Calu3 (cell line): ENCODE results near the gene CD44. TPM values are rescaled to one million over a fixed set of nuclear protein-coding genes. Genes with fewer than 3 reads are reported as not detected.

Experiments used
- BruUV-seq: library from RNA; stranded (reverse); fragments of 400-500 nt; replicated peaks from 2 replicates; lab custom pipeline; 2021; lab: Mats Ljungman, UMichigan
- CTCF ChIA-PET: fragments of 300-600 bp; sonication (Branson Sonifier 250); formaldehyde crosslinking; loops from one replicate; lab custom pipeline; 2022; ENCODE audit warnings: antibody characterized with exemption; lab: Charles Lee
- DNase-seq: peaks from one replicate; pipeline ENCODE4 v3.0.0; 2022
- H3K27ac Mint-ChIP-seq: one replicate; pipeline ENCODE4 v1.8.0; 2022; ENCODE audit warnings: mixed read lengths; ENCODE audit not compliant: unreplicated experiment
- H3K27me3 Mint-ChIP-seq: one replicate; pipeline ENCODE4 v1.8.0; 2022; ENCODE audit warnings: mixed read lengths; ENCODE audit not compliant: unreplicated experiment
- H3K36me3 Mint-ChIP-seq: one replicate; pipeline ENCODE4 v1.8.0; 2022; ENCODE audit warnings: mild to moderate bottlenecking, moderate library complexity, mixed read lengths; ENCODE audit not compliant: insufficient read depth, unreplicated experiment
- H3K4me1 Mint-ChIP-seq: one replicate; pipeline ENCODE4 v1.8.0; 2022; ENCODE audit warnings: mild to moderate bottlenecking, low read depth, mixed read lengths; ENCODE audit not compliant: unreplicated experiment
- H3K4me3 Mint-ChIP-seq: one replicate; pipeline ENCODE4 v1.8.0; 2022; ENCODE audit warnings: mild to moderate bottlenecking, low read depth, moderate library complexity, mixed read lengths; ENCODE audit not compliant: unreplicated experiment
- H3K9me3 Mint-ChIP-seq: one replicate; pipeline ENCODE4 v1.8.0; 2022; ENCODE audit warnings: low read depth, mixed read lengths; ENCODE audit not compliant: unreplicated experiment
- CTCF ChIP-seq: fragments of 200-600 bp; IDR thresholded peaks from one replicate; pipeline ENCODE4 v1.8.0; 2022; ENCODE audit warnings: antibody characterized with exemption; ENCODE audit not compliant: unreplicated experiment
- intact Hi-C: fragments of 100-400 bp; cut with micrococcal nuclease; formaldehyde crosslinking; loops from one replicate; pipeline ENCODE4 v1.10.0; 2022; ENCODE audit not compliant: unreplicated experiment
- total RNA-seq: library from RNA; stranded (reverse); gene quantifications from 2 replicates; pipeline ENCODE4 v1.2.3, GENCODE V29; 2022

The CD44 gene
- total RNA-seq, 1 experiment from 2014 or later = 1,189 TPM

GRCh38 chr11:35169754-35170153 lies 30.8 kb downstream of the CD44 start:
- no peak overlapping the region for H3K4me3 Mint-ChIP-seq
- H3K4me1 Mint-ChIP-seq = peaks cover 97% of the 10 kb centered on the region
- H3K9me3 Mint-ChIP-seq = no peaks in the 10 kb centered on the region
- TF ChIP-seq CTCF = no peak
- no TSS peak for BruUV-seq
- H3K27me3 Mint-ChIP-seq = no peaks in the 10 kb centered on the region
- intact Hi-C loops = loop anchor here (5.0 kb wide), 1 partner anchor 223 kb away; no protein-coding TSS in a partner anchor
- DNase-seq = no peak
- CTCF ChIA-PET = no interaction called here
- H3K36me3 Mint-ChIP-seq = peaks cover 76% of the 10 kb centered on the region
- H3K27ac Mint-ChIP-seq = peak overlapping the region; percentile 99

- peaks cover 81% of the 10 kb centered on the region for H3K36me3 Mint-ChIP-seq
- DNase-seq = no peak
- peaks cover 97% of the 10 kb centered on the region for H3K4me1 Mint-ChIP-seq
- no peaks in the 10 kb centered on the region for H3K9me3 Mint-ChIP-seq
- no peak overlapping the region for H3K4me3 Mint-ChIP-seq
- no peaks in the 10 kb centered on the region for H3K27me3 Mint-ChIP-seq
- CTCF ChIA-PET = interaction anchor here (1.0 kb wide), 1 partner anchor 161 kb away, joined by 3 read pairs; no protein-coding TSS in a partner anchor
- no TSS peak for BruUV-seq
- intact Hi-C loops = loop anchor here (5.0 kb wide), 1 partner anchor 222 kb away; no protein-coding TSS in a partner anchor
- H3K27ac Mint-ChIP-seq = peak overlapping the region; percentile 23
- no peak for TF ChIP-seq CTCF
These were observed 31.5 kb downstream of the CD44 start for GRCh38 chr11:35170503-35170902.

GRCh38 chr11:35171226-35171625 lies 32.3 kb downstream of the CD44 start:
- Mint-ChIP-seq H3K4me1 (peaks cover 92% of the 10 kb centered on the region), H3K4me3 (no peak overlapping the region), H3K27me3 (no peaks in the 10 kb centered on the region), H3K36me3 (peaks cover 75% of the 10 kb centered on the region), H3K27ac (peak overlapping the region; percentile 23), H3K9me3 (no peaks in the 10 kb centered on the region)
- intact Hi-C loops = loop anchor here (5.0 kb wide), 1 partner anchor 221 kb away; no protein-coding TSS in a partner anchor
- no peak for TF ChIP-seq CTCF
- BruUV-seq = no TSS peak
- CTCF ChIA-PET = no interaction called here
- DNase-seq = no peak

- intact Hi-C loops = loop anchor here (5.0 kb wide), 1 partner anchor 219 kb away; no protein-coding TSS in a partner anchor
- H3K27ac Mint-ChIP-seq = peak overlapping the region; percentile 92
- H3K4me1 Mint-ChIP-seq = peaks cover 74% of the 10 kb centered on the region
- DNase-seq = peak; percentile 68
- H3K9me3 Mint-ChIP-seq = no peaks in the 10 kb centered on the region
- H3K4me3 Mint-ChIP-seq = peak overlapping the region; percentile 34
- CTCF ChIA-PET = interaction anchor here (0.6 to 3.4 kb wide), 8 partner anchors 10 to 247 kb away, joined by 3 to 15 read pairs (median 5); no protein-coding TSS in a partner anchor
- TF ChIP-seq CTCF = no peak
- no TSS peak for BruUV-seq
- no peaks in the 10 kb centered on the region for H3K27me3 Mint-ChIP-seq
- H3K36me3 Mint-ChIP-seq = peaks cover 75% of the 10 kb centered on the region
These were observed 34.1 kb downstream of the CD44 start for GRCh38 chr11:35173011-35173511.
